ENCODE data around the gene ABCB11.

- TF ChIP-seq GATA2 (IDR thresholded peaks at IDR 0.05; ENCODE audit: low read depth, low read length) (no peak), GATA3 (IDR thresholded peaks at IDR 0.05; ENCODE audit: low read depth, low read length) (no peak)
These were observed 56.7 kb downstream of the ABCB11 start for GRCh38 chr2:168974428-168974827.

Measured in SH-SY5Y (cell line).